ENCODE data around the gene DYNLT5. TPM values are rescaled to one million over a fixed set of nuclear protein-coding genes. Genes with fewer than 3 reads are reported as not detected.

The DYNLT5 gene
- total RNA-seq (2013) = 0.75 TPM
- polyA plus RNA-seq = under 1 TPM; 0.08 to 0.54 (median 0.28) TPM
- polyA minus RNA-seq = not detected in 2 replicates
- 0 to 2.8 (median 1.0) reads per million in 11 experiments for total RNA-seq

- intact Hi-C loops (cut with micrococcal nuclease) = no loop called here
- peak; percentile 34 to 62 (median 58) for DNase-seq
- Histone ChIP-seq H3K9ac (ENCODE audit: insufficient read depth, low read length, poor library complexity, severe bottlenecking) (peak within 1 kb of the TSS; percentile 50), H3K4me3 (replicated peaks in 1 of 3; ENCODE audit: low read depth in 2 of 3, low read length in 3 of 3) (peak within 1 kb of the TSS; percentile 38 to 74 (median 49)), H3K4me1 (ENCODE audit: control insufficient read depth in 1 of 2, insufficient read depth in 2 of 2, low read length in 2 of 2) (peaks cover 20% of the 10 kb centered on the region in 2 donors), H2AFZ (ENCODE audit: insufficient read depth, low read depth, low read length, poor library complexity, severe bottlenecking) (peak within 1 kb of the TSS; percentile 78), H4K20me1 (ENCODE audit: insufficient read depth, low read length) (no peaks in the 10 kb centered on the region), H3K27me3 (ENCODE audit: control insufficient read depth in 2 of 2, insufficient read depth in 2 of 2, low read length in 2 of 2) (no peaks in the 10 kb centered on the region), H3K36me3 (replicated peaks in 1 of 2; ENCODE audit: control insufficient read depth in 1 of 2, insufficient read depth in 2 of 2, low read length in 2 of 2) (no peaks in the 10 kb centered on the region), H3K4me2 (replicated peaks; ENCODE audit: extremely low read depth, low read length, poor library complexity, severe bottlenecking) (peak within 1 kb of the TSS; percentile 85), H3K9me3 (replicated peaks in 1 of 2; ENCODE audit: control insufficient read depth in 1 of 2, insufficient read depth in 1 of 2, low read length in 2 of 2) (no peaks in the 10 kb centered on the region), H3K79me2 (ENCODE audit: insufficient read depth, low read length) (no peaks in the 10 kb centered on the region), H3K27ac (ENCODE audit: low read depth in 1 of 2, low read length in 2 of 2) (no peak within 1 kb of the TSS)
- 0% methylated on average over 23 of the region's 35 CpGs for WGBS (ENCODE audit: insufficient coverage)
- peak within 1 kb of the TSS; percentile 30 to 81 (median 62) for H3K27ac Mint-ChIP-seq
- peaks cover 28% of the 10 kb centered on the region for H3K4me1 Mint-ChIP-seq
- H3K36me3 Mint-ChIP-seq = no peaks in the 10 kb centered on the region
- no peaks in the 10 kb centered on the region for H3K27me3 Mint-ChIP-seq (ENCODE audit: low read depth in 3 of 3)
- peak within 1 kb of the TSS; percentile 85 to 95 for H3K4me3 Mint-ChIP-seq
- no peaks in the 10 kb centered on the region for H3K9me3 Mint-ChIP-seq
- TF ChIP-seq CTCF (IDR thresholded peaks at IDR 0.05) = peak; percentile 25
These were observed at the start of gene DYNLT5 for GRCh38 chr1:66752000-66752592. DYNLT5 (plus strand) TSS chr1:66752459; CDS start chr1:66754659, 2,200 bp downstream.

- no peak for TF ChIP-seq CTCF (IDR thresholded peaks at IDR 0.05)
- Mint-ChIP-seq H3K27me3 (ENCODE audit: low read depth in 3 of 3) (no peaks in the 10 kb centered on the region), H3K4me1 (no peaks in the 10 kb centered on the region), H3K36me3 (no peaks in the 10 kb centered on the region), H3K27ac (peak overlapping the region in 1 of 7 donors; percentile 35), H3K9me3 (no peaks in the 10 kb centered on the region), H3K4me3 (no peak overlapping the region)
- no peaks in the 10 kb centered on the region for H4K20me1 ChIP-seq (ENCODE audit: insufficient read depth, low read length)
- no peaks in the 10 kb centered on the region for H3K4me1 ChIP-seq (ENCODE audit: control insufficient read depth in 1 of 2, insufficient read depth in 2 of 2, low read length in 2 of 2)
- DNase-seq = no peak
- no peaks in the 10 kb centered on the region for H3K27me3 ChIP-seq (ENCODE audit: control insufficient read depth in 2 of 2, insufficient read depth in 2 of 2, low read length in 2 of 2)
- no peak overlapping the region for H3K9ac ChIP-seq (ENCODE audit: insufficient read depth, low read length, poor library complexity, severe bottlenecking)
- intact Hi-C loops (cut with micrococcal nuclease) = no loop called here
- H3K9me3 ChIP-seq (replicated peaks in 1 of 2; ENCODE audit: control insufficient read depth in 1 of 2, insufficient read depth in 1 of 2, low read length in 2 of 2) = no peaks in the 10 kb centered on the region
- H2AFZ ChIP-seq (ENCODE audit: insufficient read depth, low read depth, low read length, poor library complexity, severe bottlenecking) = no peak overlapping the region
- no peak overlapping the region for H3K4me2 ChIP-seq (replicated peaks; ENCODE audit: extremely low read depth, low read length, poor library complexity, severe bottlenecking)
- H3K4me3 ChIP-seq (replicated peaks in 1 of 3; ENCODE audit: low read depth in 2 of 3, low read length in 3 of 3) = no peak overlapping the region
- 100% methylated on average over 1 of the region's 4 CpGs for WGBS (ENCODE audit: insufficient coverage)
- no peak overlapping the region for H3K27ac ChIP-seq (ENCODE audit: low read depth in 1 of 2, low read length in 2 of 2)
- H3K79me2 ChIP-seq (ENCODE audit: insufficient read depth, low read length) = no peaks in the 10 kb centered on the region
- no peaks in the 10 kb centered on the region for H3K36me3 ChIP-seq (replicated peaks in 1 of 2; ENCODE audit: control insufficient read depth in 1 of 2, insufficient read depth in 2 of 2, low read length in 2 of 2)
These were observed 47.9 kb upstream of the DYNLT5 start for GRCh38 chr1:66704177-66704875.

Data from CD14-positive monocyte (primary cell).